K562 (cell line): ENCODE data around the gene DAD1. TPM values are rescaled to one million over a fixed set of nuclear protein-coding genes. Genes with fewer than 3 reads are reported as not detected.

ENCODE experiments used
- ARID2 ChIP-seq: fragments of 450-650 bp; IDR thresholded peaks from 2 replicates; pipeline ENCODE4 v1.6.1; 2017; ENCODE audit warnings: antibody characterized with exemption, mild to moderate bottlenecking
- CBX5 ChIP-seq: IDR thresholded peaks from 2 replicates; pipeline ENCODE4 v1.6.1; 2014; ENCODE audit warnings: low read depth, borderline replicate concordance
- polyA plus RNA-seq, 8 experiments: library from polyadenylated mRNA; depleted of rRNA in 4 of 8; stranded (reverse) in 5 of 8; unstranded in 3 of 8; fragments of >200 nt; fragmentation: Nextera tagmentation in 2 of 8; fragmentation: Illumina TruSeq in 1 of 8; extraction: Ambion mirVana in 2 of 8; extraction: Trizol in 1 of 8; gene quantifications; 2 replicates each; pipeline versions ENCODE4 v1.2.1 to v1.2.3, GENCODE V29; 2011 to 2014; ENCODE audit warnings: inconsistent platforms in 1 of 8, missing spikeins in 1 of 8
- total RNA-seq, 7 experiments: library from RNA; depleted of rRNA in 6 of 7; stranded (reverse); fragments of >200 nt in 6 of 7; fragmentation: Illumina TruSeq in 2 of 7; extraction: Trizol in 2 of 7; gene quantifications; 2 replicates each; pipeline versions ENCODE4 v1.2.1 to v1.2.3, GENCODE V29; 2011 to 2021; ENCODE audit warnings: low replicate concordance in 1 of 7
- TF ChIP-seq, protein P1 (sequence below): fragments of 450-650 bp; IDR thresholded peaks from 2 replicates; pipeline ENCODE4 v1.6.1; 2018; ENCODE audit warnings: mild to moderate bottlenecking, low read depth; ENCODE audit not compliant: partially characterized antibody
- TF ChIP-seq, protein P2 (sequence below): fragments of 250-450 bp; sonication (Bioruptor Pico); IDR thresholded peaks from 2 replicates; pipeline ENCODE4 v1.5.0; 2021
- TF ChIP-seq, protein P3 (sequence below): fragments of 250-450 bp; sonication (Bioruptor Pico); IDR thresholded peaks from 2 replicates; pipeline ENCODE4 v1.8.0; 2021; ENCODE audit warnings: borderline replicate concordance, mild to moderate bottlenecking, moderate library complexity; ENCODE audit not compliant: poor library complexity, severe bottlenecking

Gene DAD1
- total and polyA plus RNA-seq, 9 of the 15 experiments (the other 6 are each of a cell fraction or from before 2014, with no cell fraction given): 104 to 617 (median 222) TPM

DNA sequence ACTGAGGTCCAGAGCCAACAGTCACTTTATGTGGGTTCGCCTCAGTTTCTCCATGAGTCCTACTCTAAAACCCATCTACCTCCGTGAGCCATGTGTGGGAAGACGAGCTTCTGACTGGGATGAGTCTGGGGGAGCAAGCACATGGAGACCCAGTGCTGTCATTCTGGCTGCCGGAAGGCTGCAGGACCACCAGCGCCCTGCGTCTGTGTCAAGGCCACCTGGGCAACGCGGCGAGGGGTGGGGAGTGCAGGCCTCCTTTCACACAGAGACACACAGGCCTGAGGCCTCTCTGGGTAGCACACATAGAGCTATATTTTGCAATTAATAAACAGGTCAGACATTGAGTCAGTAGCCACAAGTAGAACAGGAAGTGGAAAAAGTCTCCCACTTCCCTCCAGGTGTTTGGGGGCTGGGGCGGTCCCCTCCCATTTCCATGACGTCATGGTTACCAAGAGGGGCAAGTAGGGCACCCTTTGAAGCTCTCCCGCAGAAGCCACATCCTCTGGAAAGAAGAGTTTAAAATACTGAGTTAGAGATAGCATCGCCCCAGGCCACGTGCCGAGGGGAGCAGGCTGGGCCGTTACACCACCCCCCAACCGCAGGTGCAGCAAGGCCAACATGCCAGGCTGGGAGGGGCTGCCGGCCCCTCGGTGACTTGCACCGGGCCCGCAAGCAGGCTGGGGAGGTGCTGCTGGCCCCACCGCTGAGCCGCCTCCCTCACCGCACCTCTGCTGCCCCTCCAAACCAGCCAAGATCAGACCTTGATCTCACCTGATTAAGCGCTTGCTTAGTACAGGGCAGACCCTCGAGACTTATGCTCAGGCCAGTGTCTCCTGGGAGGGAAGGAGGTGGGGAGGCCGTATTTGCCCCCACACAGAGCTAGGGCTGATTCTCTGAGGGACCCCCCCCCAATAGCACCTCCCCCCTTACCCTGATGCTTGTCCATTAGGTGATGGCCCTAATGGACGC is 32.7 kb downstream of the DAD1 start (continued):
- TF ChIP-seq CBX5: no peak
- TF ChIP-seq, protein P1, sequence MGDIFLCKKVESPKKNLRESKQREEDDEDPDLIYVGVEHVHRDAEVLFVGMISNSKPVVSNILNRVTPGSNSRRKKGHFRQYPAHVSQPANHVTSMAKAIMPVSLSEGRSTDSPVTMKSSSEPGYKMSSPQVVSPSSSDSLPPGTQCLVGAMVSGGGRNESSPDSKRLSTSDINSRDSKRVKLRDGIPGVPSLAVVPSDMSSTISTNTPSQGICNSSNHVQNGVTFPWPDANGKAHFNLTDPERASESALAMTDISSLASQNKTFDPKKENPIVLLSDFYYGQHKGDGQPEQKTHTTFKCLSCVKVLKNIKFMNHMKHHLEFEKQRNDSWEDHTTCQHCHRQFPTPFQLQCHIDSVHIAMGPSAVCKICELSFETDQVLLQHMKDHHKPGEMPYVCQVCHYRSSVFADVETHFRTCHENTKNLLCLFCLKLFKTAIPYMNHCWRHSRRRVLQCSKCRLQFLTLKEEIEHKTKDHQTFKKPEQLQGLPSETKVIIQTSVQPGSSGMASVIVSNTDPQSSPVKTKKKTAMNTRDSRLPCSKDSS: no peak
- TF ChIP-seq ARID2: no peak
- TF ChIP-seq, protein P2, sequence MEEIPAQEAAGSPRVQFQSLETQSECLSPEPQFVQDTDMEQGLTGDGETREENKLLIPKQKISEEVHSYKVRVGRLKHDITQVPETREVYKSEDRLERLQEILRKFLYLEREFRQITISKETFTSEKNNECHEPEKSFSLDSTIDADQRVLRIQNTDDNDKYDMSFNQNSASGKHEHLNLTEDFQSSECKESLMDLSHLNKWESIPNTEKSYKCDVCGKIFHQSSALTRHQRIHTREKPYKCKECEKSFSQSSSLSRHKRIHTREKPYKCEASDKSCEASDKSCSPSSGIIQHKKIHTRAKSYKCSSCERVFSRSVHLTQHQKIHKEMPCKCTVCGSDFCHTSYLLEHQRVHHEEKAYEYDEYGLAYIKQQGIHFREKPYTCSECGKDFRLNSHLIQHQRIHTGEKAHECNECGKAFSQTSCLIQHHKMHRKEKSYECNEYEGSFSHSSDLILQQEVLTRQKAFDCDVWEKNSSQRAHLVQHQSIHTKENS (CRISPR knock-in tag): no peak
- TF ChIP-seq, protein P3, sequence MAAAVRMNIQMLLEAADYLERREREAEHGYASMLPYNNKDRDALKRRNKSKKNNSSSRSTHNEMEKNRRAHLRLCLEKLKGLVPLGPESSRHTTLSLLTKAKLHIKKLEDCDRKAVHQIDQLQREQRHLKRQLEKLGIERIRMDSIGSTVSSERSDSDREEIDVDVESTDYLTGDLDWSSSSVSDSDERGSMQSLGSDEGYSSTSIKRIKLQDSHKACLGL: no peak
